Tibial nerve (tissue), 4 donors: ENCODE measurements around the gene RPL13. TPM values are rescaled to one million over a fixed set of nuclear protein-coding genes. Genes with fewer than 3 reads are reported as not detected.

Source experiments
- DNase-seq, 2 donors: peaks; one replicate each; pipeline ENCODE4 v3.0.0-alpha.2; 2019; ENCODE audit warnings: low spot score in 2 of 2
- H3K27ac ChIP-seq, 4 donors: fragments of 200-600 bp; sonication (generic) in 3 of 4; one replicate each; pipeline ENCODE4 v1.5.1; 2017 to 2019; ENCODE audit warnings: mild to moderate bottlenecking in 1 of 4
- H3K27me3 ChIP-seq, 2 donors: fragments of 200-600 bp; sonication (generic) in 1 of 2; one replicate each; pipeline versions ENCODE4 v1.5.1 to v1.6.0; 2017 to 2019
- H3K36me3 ChIP-seq, 3 donors: fragments of 200-600 bp; sonication (generic); one replicate each; pipeline ENCODE4 v1.5.1; 2018 to 2019
- H3K4me1 ChIP-seq, 4 donors: fragments of 200-600 bp; sonication (generic) in 3 of 4; one replicate each; pipeline ENCODE4 v1.5.1; 2017 to 2019
- H3K4me3 ChIP-seq, 4 donors: fragments of 200-600 bp; sonication (generic) in 3 of 4; one replicate each; pipeline ENCODE4 v1.5.1; 2017 to 2019; ENCODE audit warnings: mild to moderate bottlenecking in 1 of 4, moderate library complexity in 1 of 4
- H3K9me3 ChIP-seq, 4 donors: fragments of 200-600 bp; sonication (generic) in 3 of 4; one replicate each; pipeline ENCODE4 v1.5.1; 2017 to 2019
- CTCF ChIP-seq, 5 experiments: fragments of 200-600 bp in 3 of 5; fragments of 450-650 bp in 2 of 5; sonication (generic) in 3 of 5; IDR thresholded peaks; one replicate each; pipeline ENCODE4 v1.5.1; 2016 to 2019; ENCODE audit warnings: antibody characterized with exemption in 5 of 5, mild to moderate bottlenecking in 3 of 5, moderate library complexity in 2 of 5
- EP300 ChIP-seq, 2 donors: sonication (generic); formaldehyde crosslinking; IDR thresholded peaks; one replicate each; pipeline ENCODE4 v1.6.1; 2017; ENCODE audit warnings: antibody characterized with exemption in 2 of 2, mild to moderate bottlenecking in 1 of 2
- POLR2A ChIP-seq, 2 donors: fragments of 450-650 bp; IDR thresholded peaks; one replicate each; pipeline ENCODE4 v1.6.1; 2017; ENCODE audit warnings: antibody characterized with exemption in 2 of 2, mild to moderate bottlenecking in 2 of 2, moderate library complexity in 2 of 2
- WGBS, 2 donors: methylation state at CpG; one replicate each; pipeline ENCODE4 v1.1.5; 2018; 5-methylcytosine and 5-hydroxymethylcytosine counted together
- total RNA-seq, 4 donors: library from RNA; depleted of rRNA; stranded (reverse); fragments of >200 nt; gene quantifications; one replicate each; pipeline ENCODE4 v1.1.0, GENCODE V29; 2016

RPL13 gene
- total RNA-seq, 4 donors from 2014 or later: 5,811 to 9,745 (median 6,935) TPM

GRCh38 chr16:89552913-89553312 is 7.6 kb upstream of the RPL13 start:
- TF ChIP-seq POLR2A (IDR thresholded peaks at IDR 0.05) (no peak), CTCF (IDR thresholded peaks at IDR 0.05) (no peak), EP300 (IDR thresholded peaks at IDR 0.05) (no peak)
- no peak for DNase-seq
- H3K4me3 ChIP-seq: no peak overlapping the region
- H3K27ac ChIP-seq: no peak overlapping the region
- peaks cover 0 to 95% (median 0%) of the 10 kb centered on the region in 3 donors for H3K36me3 ChIP-seq
- H3K27me3 ChIP-seq: no peaks in the 10 kb centered on the region
- peaks cover 0 to 13% (median 2%) of the 10 kb centered on the region in 4 donors for H3K4me1 ChIP-seq
- WGBS, 2 donors: 87 to 90% methylated on average over 13 of the region's 13 CpGs
- no peaks in the 10 kb centered on the region for H3K9me3 ChIP-seq

DNA sequence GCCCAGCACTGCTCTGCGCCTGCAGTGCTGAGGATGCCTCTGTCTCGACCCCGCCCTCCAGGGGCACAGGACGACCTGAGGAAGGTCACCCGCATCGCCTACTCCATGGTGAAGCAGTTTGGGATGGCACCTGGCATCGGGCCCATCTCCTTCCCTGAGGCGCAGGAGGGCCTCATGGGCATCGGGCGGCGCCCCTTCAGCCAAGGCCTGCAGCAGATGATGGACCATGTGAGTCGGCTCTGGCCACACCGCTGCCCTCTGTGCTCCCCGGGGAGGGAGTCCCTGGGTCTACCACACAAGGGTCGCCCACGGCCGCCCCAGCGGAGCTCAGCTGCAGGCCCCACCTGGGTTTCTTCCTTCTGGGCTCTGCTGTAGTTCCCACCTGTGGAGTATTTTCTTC is 6.7 kb upstream of the RPL13 start:
- Histone ChIP-seq H3K4me3 (no peak overlapping the region), H3K27ac (no peak overlapping the region), H3K27me3 (no peaks in the 10 kb centered on the region), H3K36me3 (peaks cover 0 to 87% (median 0%) of the 10 kb centered on the region in 3 donors), H3K9me3 (no peaks in the 10 kb centered on the region), H3K4me1 (peaks cover 0 to 17% (median 4%) of the 10 kb centered on the region in 4 donors)
- 87 to 89% methylated on average over 10 to 18 of the region's 18 CpGs for WGBS, 2 donors
- no peak for DNase-seq
- TF ChIP-seq CTCF (IDR thresholded peaks at IDR 0.05) (no peak), EP300 (IDR thresholded peaks at IDR 0.05) (no peak), POLR2A (IDR thresholded peaks at IDR 0.05) (no peak)

- H3K27ac ChIP-seq: no peak overlapping the region
- no peaks in the 10 kb centered on the region for H3K27me3 ChIP-seq
- H3K4me3 ChIP-seq: no peak overlapping the region
- no peak for DNase-seq
- no peak for TF ChIP-seq CTCF (IDR thresholded peaks at IDR 0.05)
- no peak for TF ChIP-seq POLR2A (IDR thresholded peaks at IDR 0.05)
- TF ChIP-seq EP300 (IDR thresholded peaks at IDR 0.05): no peak
- H3K9me3 ChIP-seq: no peaks in the 10 kb centered on the region
- H3K36me3 ChIP-seq: peaks cover 0 to 80% (median 0%) of the 10 kb centered on the region in 3 donors
- peaks cover 0 to 23% (median 5%) of the 10 kb centered on the region in 4 donors for H3K4me1 ChIP-seq
- 90 to 94% methylated on average over 9 to 11 of the region's 12 CpGs for WGBS, 2 donors
These were observed 6.1 kb upstream of the RPL13 start for GRCh38 chr16:89554343-89554742.

- peaks cover 0 to 71% (median 0%) of the 10 kb centered on the region in 3 donors for H3K36me3 ChIP-seq
- 95 to 96% methylated on average over 14 to 16 of the region's 16 CpGs for WGBS, 2 donors
- no peak overlapping the region for H3K27ac ChIP-seq
- H3K4me3 ChIP-seq: no peak overlapping the region
- no peak for TF ChIP-seq POLR2A (IDR thresholded peaks at IDR 0.05)
- no peak for TF ChIP-seq EP300 (IDR thresholded peaks at IDR 0.05)
- no peak for TF ChIP-seq CTCF (IDR thresholded peaks at IDR 0.05)
- DNase-seq: no peak
- H3K9me3 ChIP-seq: no peaks in the 10 kb centered on the region
- H3K27me3 ChIP-seq: no peaks in the 10 kb centered on the region
- peaks cover 0 to 29% (median 7%) of the 10 kb centered on the region in 4 donors for H3K4me1 ChIP-seq
These were observed 5.2 kb upstream of the RPL13 start for GRCh38 chr16:89555265-89555664.

DNA sequence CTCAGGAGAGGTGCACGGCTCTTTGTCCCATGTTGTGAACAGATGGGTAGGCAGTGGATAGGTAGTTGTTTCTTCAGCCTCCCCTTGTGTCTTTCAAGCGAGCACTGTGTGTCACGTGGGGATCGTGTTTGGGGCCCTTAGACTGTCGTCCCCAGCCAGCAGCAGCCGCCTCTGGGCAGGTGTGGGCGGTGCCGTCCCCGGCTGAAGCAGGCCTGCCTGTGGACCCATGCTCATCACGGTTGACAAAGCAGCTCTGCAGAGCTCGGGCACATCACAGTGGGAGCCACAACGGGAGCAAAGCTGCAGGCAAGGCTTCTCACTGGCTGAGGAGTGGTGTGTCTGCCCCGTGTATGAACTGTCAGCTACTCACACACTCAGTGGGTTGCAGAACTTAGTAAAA is 4.7 kb upstream of the RPL13 start:
- Histone ChIP-seq H3K4me1 (peaks cover 0 to 29% (median 7%) of the 10 kb centered on the region in 4 donors), H3K27me3 (no peaks in the 10 kb centered on the region), H3K9me3 (no peaks in the 10 kb centered on the region), H3K36me3 (peaks cover 0 to 66% (median 0%) of the 10 kb centered on the region in 3 donors), H3K27ac (no peak overlapping the region), H3K4me3 (no peak overlapping the region)
- DNase-seq: no peak
- TF ChIP-seq CTCF (IDR thresholded peaks at IDR 0.05): no peak
- TF ChIP-seq EP300 (IDR thresholded peaks at IDR 0.05): no peak
- no peak for TF ChIP-seq POLR2A (IDR thresholded peaks at IDR 0.05)
- WGBS, 2 donors: 82 to 83% methylated on average over 7 to 8 of the region's 13 CpGs
